Stimulated activated naive CD8-positive, alpha-beta T cell treated with anti-CD3 and anti-CD28 coated beads, Interleukin-15, Interleukin-2, amounts not matched to agents 100 ng/mL and 50 ng/mL, for 24 hours (primary cell): ENCODE results near the gene WDR48.
A peak's percentile ranks its signal among the peaks of the same experiment; 100 is the strongest.

Experiments
- H3K27ac Mint-ChIP-seq: one replicate; pipeline ENCODE4 v1.8.0; 2021; ENCODE audit warnings: mild to moderate bottlenecking, mixed read lengths
- H3K27me3 Mint-ChIP-seq: one replicate; pipeline ENCODE4 v1.8.0; 2021; ENCODE audit warnings: mixed read lengths
- H3K36me3 Mint-ChIP-seq: one replicate; pipeline ENCODE4 v1.8.0; 2021; ENCODE audit warnings: low read depth, mixed read lengths
- H3K4me1 Mint-ChIP-seq: one replicate; pipeline ENCODE4 v1.8.0; 2021; ENCODE audit warnings: low read depth, mixed read lengths
- H3K4me3 Mint-ChIP-seq: one replicate; pipeline ENCODE4 v1.8.0; 2021; ENCODE audit warnings: mild to moderate bottlenecking, mixed read lengths
- H3K9me3 Mint-ChIP-seq: one replicate; pipeline ENCODE4 v1.8.0; 2021; ENCODE audit warnings: mixed read lengths

WDR48 gene

DNA sequence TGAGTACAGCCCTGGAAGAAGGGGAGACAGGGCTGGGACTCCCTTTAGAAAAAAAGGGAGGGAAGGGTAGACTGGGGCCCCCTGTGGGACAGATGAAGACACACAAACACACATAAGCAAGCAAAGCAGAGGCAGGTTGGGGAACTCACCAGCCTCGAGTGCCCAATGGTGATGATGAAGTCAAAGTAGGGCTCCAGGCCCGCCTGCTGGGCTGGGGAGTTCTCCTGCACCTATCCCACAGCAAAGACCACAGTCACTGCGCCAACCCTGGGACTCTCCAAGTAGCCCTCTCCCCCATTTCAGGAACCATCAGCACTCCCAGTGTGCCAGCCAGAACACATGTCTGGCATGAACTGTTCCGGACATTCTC, 51.5 kb downstream of the WDR48 start:
- peaks cover 30% of the 10 kb centered on the region for H3K4me1 Mint-ChIP-seq
- no peaks in the 10 kb centered on the region for H3K9me3 Mint-ChIP-seq
- no peak overlapping the region for H3K27ac Mint-ChIP-seq
- H3K27me3 Mint-ChIP-seq, result no peaks in the 10 kb centered on the region
- no peaks in the 10 kb centered on the region for H3K36me3 Mint-ChIP-seq
- no peak overlapping the region for H3K4me3 Mint-ChIP-seq

DNA sequence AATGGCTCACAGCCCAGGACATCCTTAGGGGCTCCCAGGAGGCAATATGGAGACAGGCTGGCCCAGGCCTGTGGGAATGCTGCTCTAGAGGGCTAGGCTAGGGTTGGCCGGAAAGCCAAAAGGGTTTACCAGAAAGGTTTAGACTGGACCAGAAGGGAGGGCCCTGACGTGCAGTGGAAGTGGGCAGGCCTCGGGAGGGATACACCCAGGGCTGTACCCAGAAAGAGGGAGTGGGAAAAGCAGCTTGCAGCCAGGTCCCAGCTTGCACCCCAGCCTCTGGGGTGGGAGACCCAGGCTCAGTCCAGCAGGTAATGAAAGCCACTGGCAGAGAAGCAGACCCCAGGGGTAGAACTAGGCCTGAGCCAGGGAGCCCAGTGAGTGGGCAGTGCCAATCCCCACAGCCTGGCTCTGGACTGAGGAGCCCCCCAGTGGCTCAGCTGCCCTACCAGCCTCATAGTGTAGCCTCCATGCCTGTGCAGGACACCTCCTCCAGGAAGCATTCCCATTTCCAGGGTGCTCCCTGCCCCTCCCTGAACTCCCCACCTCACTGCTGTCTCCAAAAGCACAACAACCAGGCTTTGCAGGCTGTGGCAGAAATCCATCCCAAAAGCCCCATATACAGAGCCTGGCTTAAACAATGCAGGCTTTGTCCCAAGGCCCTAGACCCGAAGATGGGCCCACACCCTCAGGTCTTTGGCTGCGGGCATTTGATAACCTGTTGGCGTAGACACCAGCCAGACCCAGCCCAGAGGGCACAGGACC, 52.2 kb downstream of the WDR48 start:
- Mint-ChIP-seq H3K27ac (no peak overlapping the region), H3K9me3 (no peaks in the 10 kb centered on the region), H3K36me3 (no peaks in the 10 kb centered on the region), H3K27me3 (no peaks in the 10 kb centered on the region), H3K4me3 (no peak overlapping the region), H3K4me1 (peaks cover 37% of the 10 kb centered on the region)

DNA sequence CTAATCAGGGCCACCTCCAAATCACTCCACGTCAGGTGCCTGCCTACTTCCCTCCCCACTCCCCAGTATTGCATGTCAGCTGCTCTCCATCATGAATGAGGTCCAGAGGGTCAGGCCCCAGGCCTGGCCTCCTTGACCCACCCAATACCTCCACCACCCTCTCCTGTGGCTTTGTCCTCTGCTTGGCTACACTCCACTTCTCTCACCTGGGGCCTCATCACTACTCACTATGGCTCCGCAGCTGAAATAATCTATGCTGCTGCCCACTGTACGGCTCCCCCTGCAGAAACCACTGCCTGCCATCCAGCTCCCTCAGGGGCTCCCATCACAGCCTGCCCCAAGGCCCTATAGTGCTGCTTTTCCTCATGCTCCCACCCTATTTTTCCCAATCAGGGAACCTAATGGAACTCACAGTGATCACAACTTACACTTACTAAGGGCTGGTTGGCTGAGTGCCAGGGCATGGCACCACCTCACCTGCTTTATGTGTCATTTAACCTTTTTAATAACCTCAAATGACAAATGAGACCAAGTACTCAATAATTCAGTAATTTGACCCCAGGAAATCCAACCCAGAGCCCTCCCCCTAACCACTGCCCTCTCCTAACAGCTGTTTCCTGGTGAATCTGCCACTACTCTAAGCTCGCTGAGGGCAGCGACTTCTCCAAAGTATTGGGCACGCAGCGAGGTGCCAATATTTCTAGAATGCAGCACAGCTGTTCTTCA, 53.3 kb downstream of the WDR48 start:
- Mint-ChIP-seq H3K27me3 (no peaks in the 10 kb centered on the region), H3K36me3 (no peaks in the 10 kb centered on the region), H3K27ac (peak overlapping the region; percentile 79), H3K9me3 (no peaks in the 10 kb centered on the region), H3K4me3 (peak overlapping the region; percentile 87), H3K4me1 (peaks cover 43% of the 10 kb centered on the region)

DNA sequence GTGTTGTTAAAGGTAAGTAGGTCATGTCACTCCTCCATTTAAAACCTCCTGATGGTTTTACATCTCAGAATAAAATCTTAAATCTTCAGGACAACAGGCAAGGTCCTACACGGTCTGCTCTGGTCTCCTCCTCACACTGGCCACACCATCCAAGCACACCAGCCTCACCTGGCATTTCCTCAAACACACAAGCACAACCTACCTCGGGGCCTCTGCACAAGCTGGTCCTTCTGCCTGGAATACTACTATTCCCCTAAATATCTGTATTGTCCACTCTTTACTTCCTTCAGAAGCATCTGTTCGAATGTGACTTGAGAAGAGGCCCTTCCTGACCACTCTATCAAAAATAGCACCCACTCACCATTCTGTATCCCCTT, 53.9 kb downstream of the WDR48 start:
- Mint-ChIP-seq H3K4me3 (peak overlapping the region; percentile 87), H3K27ac (peak overlapping the region; percentile 81), H3K4me1 (peaks cover 43% of the 10 kb centered on the region), H3K9me3 (no peaks in the 10 kb centered on the region), H3K27me3 (no peaks in the 10 kb centered on the region), H3K36me3 (no peaks in the 10 kb centered on the region)

DNA sequence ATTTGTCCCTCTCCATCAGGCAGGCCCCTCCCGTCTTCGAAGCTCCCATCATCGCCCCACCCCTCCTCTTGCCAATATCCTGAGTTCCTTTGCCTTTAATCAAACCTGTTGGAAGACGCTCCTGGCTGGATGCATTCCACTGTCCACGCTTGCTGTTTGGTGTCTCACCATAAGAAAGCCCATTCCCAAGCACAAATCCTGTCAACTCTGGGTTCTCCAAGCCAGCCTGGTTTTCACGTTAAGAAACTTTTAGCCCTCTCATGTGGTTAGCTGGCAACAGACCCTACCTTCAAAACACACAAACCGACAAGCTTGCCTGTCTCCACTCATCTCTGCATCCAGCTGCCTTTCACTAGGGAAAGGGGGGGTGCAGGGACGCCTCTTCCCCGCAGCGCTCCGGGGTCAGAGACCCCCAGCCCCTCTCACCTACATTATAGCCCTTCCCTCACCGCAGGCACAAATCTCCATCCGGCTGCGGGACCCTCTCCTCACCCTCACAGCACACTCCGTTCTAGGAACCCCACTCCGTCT, 54.5 kb downstream of the WDR48 start:
- H3K9me3 Mint-ChIP-seq, result no peaks in the 10 kb centered on the region
- H3K27ac Mint-ChIP-seq, result peak overlapping the region; percentile 81
- no peaks in the 10 kb centered on the region for H3K36me3 Mint-ChIP-seq
- no peaks in the 10 kb centered on the region for H3K27me3 Mint-ChIP-seq
- peak overlapping the region; percentile 87 for H3K4me3 Mint-ChIP-seq
- peaks cover 43% of the 10 kb centered on the region for H3K4me1 Mint-ChIP-seq

DNA sequence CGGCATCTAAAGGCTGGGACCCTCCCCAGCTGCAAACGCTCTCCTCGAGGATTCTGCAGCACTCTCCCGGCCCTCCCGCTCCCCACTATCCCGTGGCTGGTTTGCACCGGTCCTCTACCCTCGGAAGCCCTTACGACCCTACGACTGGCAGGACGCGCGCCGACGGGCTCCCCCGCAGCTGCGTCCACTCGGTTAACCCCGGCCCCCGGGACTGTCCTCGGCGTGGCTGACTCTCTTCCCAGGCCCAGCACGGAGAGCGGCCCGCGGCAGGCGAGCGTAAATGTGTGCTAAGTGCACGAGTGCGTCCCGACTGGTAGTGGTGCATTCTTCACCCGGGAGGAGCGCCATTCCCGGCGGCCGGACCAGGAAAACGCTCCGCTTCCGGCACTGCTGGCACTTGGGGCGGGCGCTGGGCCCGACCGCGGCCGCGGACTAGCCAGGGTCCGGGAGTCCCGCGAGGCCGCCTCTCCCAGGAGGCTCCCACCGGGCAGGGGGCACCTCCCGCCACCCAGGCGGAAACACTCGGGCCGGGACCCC, 55.1 kb downstream of the WDR48 start:
- no peaks in the 10 kb centered on the region for H3K9me3 Mint-ChIP-seq
- H3K36me3 Mint-ChIP-seq, result no peaks in the 10 kb centered on the region
- H3K27ac Mint-ChIP-seq, result peak overlapping the region; percentile 81
- no peaks in the 10 kb centered on the region for H3K27me3 Mint-ChIP-seq
- peaks cover 43% of the 10 kb centered on the region for H3K4me1 Mint-ChIP-seq
- peak overlapping the region; percentile 87 for H3K4me3 Mint-ChIP-seq

DNA sequence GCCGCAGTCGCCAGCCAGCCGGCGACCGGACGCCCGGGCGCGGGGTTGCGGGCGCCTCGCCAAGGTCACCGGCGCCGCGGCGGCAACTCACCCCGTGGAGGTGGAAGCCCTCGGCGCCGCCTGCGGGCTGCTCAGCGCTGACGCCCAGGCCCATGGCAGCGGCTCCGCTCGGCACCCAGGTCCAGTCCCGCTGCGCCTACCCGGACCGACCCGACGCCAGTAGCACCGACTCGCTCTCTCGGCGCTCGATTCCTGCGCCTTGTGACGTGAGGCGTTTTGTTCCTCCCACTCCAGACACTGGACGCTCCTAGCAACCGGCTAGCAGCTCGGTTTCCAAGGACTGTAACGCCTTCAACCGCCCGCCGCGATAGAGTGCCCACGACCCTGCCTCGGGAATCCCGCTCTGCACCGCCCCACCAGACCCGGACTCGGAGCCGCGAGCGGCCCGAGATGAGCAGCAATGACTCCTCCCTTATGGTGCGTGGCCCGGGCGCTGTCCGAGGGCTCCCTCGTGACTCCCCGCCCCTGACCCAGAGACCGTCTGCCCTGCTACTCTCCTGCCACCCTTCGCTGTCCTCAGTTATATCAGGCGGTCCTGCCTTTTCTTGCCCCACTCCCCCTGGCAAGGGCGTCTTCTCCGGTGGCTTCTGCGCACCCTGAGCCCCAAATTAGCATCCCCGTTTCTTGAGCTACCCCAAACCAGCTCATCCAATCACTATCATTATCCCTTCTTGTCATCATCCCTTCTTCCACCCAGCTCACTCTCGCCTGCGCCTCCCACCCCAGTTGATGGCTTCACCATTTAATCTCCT, 55.8 kb downstream of the WDR48 start, which contains the start of the genes GORASP1 and TTC21A:
GORASP1 (minus strand) TSS at position 240 of the 812 bp plus-strand sequence; CDS start at position 154, 86 bp downstream.
TTC21A (plus strand) TSS at position 293 of the 812 bp plus-strand sequence; CDS start at position 451, 158 bp downstream.
- peaks cover 43% of the 10 kb centered on the region for H3K4me1 Mint-ChIP-seq
- H3K27me3 Mint-ChIP-seq, result no peaks in the 10 kb centered on the region
- H3K27ac Mint-ChIP-seq, result peak within 1 kb of the TSS; percentile 81
- H3K4me3 Mint-ChIP-seq, result peak within 1 kb of the TSS; percentile 91
- no peaks in the 10 kb centered on the region for H3K36me3 Mint-ChIP-seq
- H3K9me3 Mint-ChIP-seq, result no peaks in the 10 kb centered on the region

DNA sequence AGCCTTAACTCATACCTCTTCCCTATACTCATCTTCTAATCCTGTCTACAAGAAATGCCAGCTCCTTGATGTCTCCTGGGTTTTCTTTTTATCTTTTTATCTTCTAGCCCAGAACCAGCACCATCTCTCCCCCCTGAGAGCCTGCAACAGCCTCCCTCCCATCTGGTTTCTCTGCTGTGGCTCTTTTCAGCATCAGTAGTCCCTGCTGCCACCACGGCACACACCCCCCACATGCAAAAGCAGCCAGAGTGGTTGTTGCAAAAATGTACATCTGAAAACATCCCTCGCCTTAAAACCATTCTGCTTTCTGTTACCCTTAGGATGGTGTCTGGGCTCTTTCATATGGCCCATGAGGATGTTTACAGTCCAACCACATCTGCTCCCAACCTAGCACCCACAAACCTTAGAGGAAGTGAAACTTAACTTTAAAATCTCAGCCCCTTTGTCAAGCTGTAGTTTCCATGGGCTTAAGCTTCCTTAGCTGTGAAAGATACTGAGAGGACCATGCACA, 56.4 kb downstream of the WDR48 start:
- Mint-ChIP-seq H3K36me3 (no peaks in the 10 kb centered on the region), H3K4me3 (peak overlapping the region; percentile 91), H3K27me3 (no peaks in the 10 kb centered on the region), H3K27ac (peak overlapping the region; percentile 81), H3K4me1 (peaks cover 43% of the 10 kb centered on the region), H3K9me3 (no peaks in the 10 kb centered on the region)

DNA sequence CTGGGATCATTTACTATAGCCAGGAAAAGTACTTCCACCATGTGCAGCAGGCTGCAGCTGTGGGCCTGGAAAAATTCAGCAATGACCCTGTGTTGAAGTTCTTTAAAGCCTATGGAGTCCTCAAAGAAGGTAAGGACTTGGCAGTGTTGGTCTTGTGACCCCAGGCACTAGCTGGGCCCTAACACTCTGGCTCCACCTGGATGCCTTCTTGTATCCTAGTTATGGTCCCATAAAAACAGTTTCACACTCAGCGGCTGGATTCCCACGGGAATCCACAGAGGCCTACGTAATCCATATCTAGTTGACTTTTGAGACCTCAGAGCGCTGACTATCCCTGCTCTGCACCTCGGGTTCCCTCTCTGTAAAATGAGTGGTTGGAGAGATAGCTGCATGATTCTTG, 57.3 kb downstream of the WDR48 start:
- Mint-ChIP-seq H3K36me3 (no peaks in the 10 kb centered on the region), H3K9me3 (no peaks in the 10 kb centered on the region), H3K4me1 (peaks cover 43% of the 10 kb centered on the region), H3K27ac (no peak overlapping the region), H3K27me3 (no peaks in the 10 kb centered on the region), H3K4me3 (no peak overlapping the region)

DNA sequence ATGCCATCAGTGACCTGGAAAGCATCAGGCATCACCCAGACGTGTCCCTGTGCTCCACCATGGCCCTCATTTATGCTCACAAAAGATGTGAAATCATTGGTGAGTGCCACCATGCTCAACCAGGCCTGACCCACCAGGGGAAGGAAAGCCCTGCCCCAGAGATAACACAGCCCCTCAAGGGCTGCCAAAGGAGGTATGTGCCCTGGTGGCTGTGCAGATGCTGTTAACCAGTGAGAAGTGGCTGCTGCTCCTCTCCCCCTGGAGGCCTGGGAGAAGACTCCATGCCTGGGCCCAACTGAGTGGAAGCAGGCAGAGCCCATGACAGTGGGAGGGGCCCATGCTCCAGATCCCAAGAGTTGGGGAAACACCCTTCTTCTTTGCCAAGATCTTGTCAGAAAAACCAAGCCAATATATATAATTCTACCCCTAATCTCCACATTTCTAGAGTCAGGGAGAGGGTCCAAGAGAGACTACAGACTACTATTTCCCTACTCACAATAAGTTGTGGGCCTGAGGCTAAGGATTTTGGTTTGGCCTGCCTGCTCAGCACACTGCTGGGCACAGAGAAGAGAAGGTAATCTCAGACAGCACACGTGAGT, 58.3 kb downstream of the WDR48 start:
- H3K9me3 Mint-ChIP-seq, result no peaks in the 10 kb centered on the region
- no peaks in the 10 kb centered on the region for H3K27me3 Mint-ChIP-seq
- no peak overlapping the region for H3K27ac Mint-ChIP-seq
- peaks cover 39% of the 10 kb centered on the region for H3K4me1 Mint-ChIP-seq
- H3K36me3 Mint-ChIP-seq, result no peaks in the 10 kb centered on the region
- no peak overlapping the region for H3K4me3 Mint-ChIP-seq

DNA sequence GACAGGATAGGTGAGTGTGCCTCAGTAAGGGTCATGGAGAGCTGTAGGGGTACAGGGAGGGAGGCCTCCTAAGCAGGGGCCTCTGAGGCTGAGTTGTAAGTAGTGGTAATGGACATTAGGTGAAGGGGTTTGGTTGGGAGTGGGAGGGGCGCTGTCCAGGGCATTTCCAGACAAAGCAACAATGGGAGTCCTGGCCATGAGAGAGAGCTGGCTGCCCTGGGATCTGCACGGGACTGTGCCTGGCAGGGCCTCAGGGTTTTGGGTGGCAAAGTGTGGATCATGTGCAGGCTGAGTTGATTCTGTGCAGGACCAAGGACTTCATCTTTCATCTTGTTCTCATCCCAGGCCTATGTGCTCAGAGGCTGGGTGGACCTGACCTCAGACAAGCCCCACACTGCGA, 60.3 kb downstream of the WDR48 start:
- H3K27ac Mint-ChIP-seq, result no peak overlapping the region
- no peaks in the 10 kb centered on the region for H3K27me3 Mint-ChIP-seq
- no peaks in the 10 kb centered on the region for H3K9me3 Mint-ChIP-seq
- H3K36me3 Mint-ChIP-seq, result no peaks in the 10 kb centered on the region
- no peak overlapping the region for H3K4me3 Mint-ChIP-seq
- peaks cover 20% of the 10 kb centered on the region for H3K4me1 Mint-ChIP-seq

DNA sequence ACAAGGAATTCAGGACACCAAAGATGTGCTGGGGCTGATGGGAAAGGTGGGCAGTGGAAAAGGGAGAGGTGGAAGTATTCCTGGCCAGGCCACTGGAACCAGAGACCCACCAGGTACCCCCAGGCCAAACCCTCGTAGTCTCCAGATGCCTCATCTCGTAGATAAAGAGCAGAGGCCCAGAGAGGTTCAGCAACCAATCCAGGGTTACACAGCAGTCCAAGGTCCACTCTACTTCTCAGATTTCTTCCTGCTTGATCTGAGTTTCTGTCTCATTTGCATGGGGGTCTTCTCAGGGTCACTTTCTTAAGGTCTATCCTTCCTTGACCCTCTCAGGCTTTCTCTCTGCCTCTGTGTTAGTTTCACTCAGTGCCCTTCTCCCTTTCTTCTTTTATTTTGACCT, 60.7 kb downstream of the WDR48 start:
- Mint-ChIP-seq H3K27ac (no peak overlapping the region), H3K36me3 (no peaks in the 10 kb centered on the region), H3K4me3 (no peak overlapping the region), H3K9me3 (no peaks in the 10 kb centered on the region), H3K4me1 (peaks cover 20% of the 10 kb centered on the region), H3K27me3 (no peaks in the 10 kb centered on the region)

DNA sequence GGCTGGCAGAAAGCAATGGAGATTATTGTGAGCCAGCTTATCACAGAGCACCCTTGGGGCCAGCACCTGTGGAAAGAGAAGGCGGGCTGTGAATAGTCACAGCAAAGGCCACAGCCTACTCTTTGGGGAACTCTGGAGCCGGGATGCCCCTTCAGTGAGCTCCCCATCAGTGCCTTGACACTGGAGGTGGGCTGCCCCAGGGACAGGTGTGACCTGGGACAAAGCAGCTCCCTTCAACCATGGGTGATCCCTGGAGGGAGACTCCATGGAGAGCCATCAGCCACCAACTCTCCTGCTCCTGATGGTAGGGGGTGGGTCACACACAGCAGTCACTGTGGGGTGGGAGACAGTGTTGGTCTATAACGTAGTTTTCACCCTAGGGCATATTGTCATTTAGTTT, 61.5 kb downstream of the WDR48 start:
- Mint-ChIP-seq H3K36me3 (no peaks in the 10 kb centered on the region), H3K27ac (no peak overlapping the region), H3K4me3 (no peak overlapping the region), H3K9me3 (no peaks in the 10 kb centered on the region), H3K27me3 (no peaks in the 10 kb centered on the region), H3K4me1 (peaks cover 13% of the 10 kb centered on the region)

DNA sequence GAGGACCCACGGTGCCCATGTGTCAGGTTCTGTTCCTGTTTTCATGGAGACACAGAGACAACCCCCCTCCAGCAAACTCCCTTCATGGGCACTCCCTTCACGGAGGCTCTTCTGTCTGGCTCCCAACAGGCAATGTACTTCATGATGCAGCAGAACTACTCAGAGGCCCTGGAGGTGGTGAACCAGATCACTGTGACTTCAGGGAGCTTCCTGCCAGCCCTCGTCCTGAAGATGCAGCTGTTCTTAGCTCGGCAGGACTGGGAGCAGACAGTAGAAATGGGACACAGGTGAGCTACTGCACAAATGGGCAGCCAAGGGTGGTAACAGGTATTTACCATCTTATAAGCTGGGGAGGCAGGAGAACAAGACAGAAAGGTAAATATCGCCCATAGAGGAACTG, 62.6 kb downstream of the WDR48 start:
- no peak overlapping the region for H3K4me3 Mint-ChIP-seq
- no peaks in the 10 kb centered on the region for H3K27me3 Mint-ChIP-seq
- H3K4me1 Mint-ChIP-seq, result peaks cover 1% of the 10 kb centered on the region
- H3K9me3 Mint-ChIP-seq, result no peaks in the 10 kb centered on the region
- H3K36me3 Mint-ChIP-seq, result no peaks in the 10 kb centered on the region
- no peak overlapping the region for H3K27ac Mint-ChIP-seq
